Astrocyte (in vitro differentiated cells and primary cell): ENCODE measurements around the gene MEN1. TPM values are rescaled to one million over a fixed set of nuclear protein-coding genes. Genes with fewer than 3 reads are reported as not detected.

Experiments used
- DNase-seq: peaks from one replicate; pipeline ENCODE4 v3.0.0-alpha.2; 2010; ENCODE audit warnings: low read depth
- FAIRE-seq: peaks from 2 replicates; lab custom pipeline; 2011; peaks lifted over from hg19 to GRCh38; lab: Jason Lieb, UNC
- H2AFZ ChIP-seq: 2 replicates; pipeline ENCODE4 v1.6.0; 2012; ENCODE audit warnings: low read depth, low read length, inconsistent platforms
- H3K27ac ChIP-seq: 2 replicates; pipeline ENCODE4 v1.5.1; 2011; ENCODE audit warnings: low read depth, low read length, inconsistent platforms
- H3K27me3 ChIP-seq: 2 replicates; pipeline ENCODE4 v1.6.0; 2011; ENCODE audit warnings: low read length, inconsistent platforms; ENCODE audit not compliant: insufficient read depth
- H3K36me3 ChIP-seq: 2 replicates; pipeline ENCODE4 v1.5.1; 2011; ENCODE audit warnings: low read length, inconsistent platforms; ENCODE audit not compliant: insufficient read depth
- H3K4me1 ChIP-seq: 2 replicates; pipeline ENCODE4 v1.5.1; 2011; ENCODE audit warnings: low read length, inconsistent platforms; ENCODE audit not compliant: insufficient read depth
- H3K4me2 ChIP-seq: 2 replicates; pipeline ENCODE4 v1.6.0; 2012; ENCODE audit warnings: low read length, inconsistent platforms
- H3K4me3 ChIP-seq: 2 replicates; pipeline ENCODE4 v1.5.1; 2011; ENCODE audit warnings: low read depth, mild to moderate bottlenecking, low read length, inconsistent platforms; ENCODE audit not compliant: insufficient read depth
- H3K79me2 ChIP-seq: 2 replicates; pipeline ENCODE4 v1.6.0; 2012; ENCODE audit warnings: mild to moderate bottlenecking, low read length, inconsistent platforms; ENCODE audit not compliant: insufficient read depth
- H3K9ac ChIP-seq: 2 replicates; pipeline ENCODE4 v1.6.0; 2012; ENCODE audit warnings: mild to moderate bottlenecking, low read length, inconsistent platforms
- H3K9me3 ChIP-seq: 2 replicates; pipeline ENCODE4 v1.5.1; 2012; ENCODE audit warnings: low read depth, mild to moderate bottlenecking, low read length, inconsistent platforms; ENCODE audit not compliant: insufficient read depth
- H4K20me1 ChIP-seq: 2 replicates; pipeline ENCODE4 v1.6.0; 2012; ENCODE audit warnings: low read length, inconsistent platforms; ENCODE audit not compliant: insufficient read depth
- H3K27ac Mint-ChIP-seq: one replicate; pipeline ENCODE4 v1.8.0; 2021; ENCODE audit warnings: mild to moderate bottlenecking, mixed read lengths; ENCODE audit not compliant: unreplicated experiment
- H3K27me3 Mint-ChIP-seq: one replicate; pipeline ENCODE4 v1.8.0; 2021; ENCODE audit warnings: low read depth, mixed read lengths; ENCODE audit not compliant: unreplicated experiment
- H3K36me3 Mint-ChIP-seq: one replicate; pipeline ENCODE4 v1.8.0; 2021; ENCODE audit warnings: low read depth, mixed read lengths; ENCODE audit not compliant: unreplicated experiment
- H3K4me1 Mint-ChIP-seq: one replicate; pipeline ENCODE4 v1.8.0; 2021; ENCODE audit warnings: low read depth, mixed read lengths; ENCODE audit not compliant: unreplicated experiment
- H3K4me3 Mint-ChIP-seq: one replicate; pipeline ENCODE4 v1.8.0; 2021; ENCODE audit warnings: mild to moderate bottlenecking, moderate library complexity, mixed read lengths; ENCODE audit not compliant: unreplicated experiment
- H3K9me3 Mint-ChIP-seq: one replicate; pipeline ENCODE4 v1.8.0; 2021; ENCODE audit warnings: mild to moderate bottlenecking, mixed read lengths; ENCODE audit not compliant: unreplicated experiment
- CTCF ChIP-seq: IDR thresholded peaks from 2 replicates; pipeline ENCODE4 v1.5.1; 2011; ENCODE audit warnings: low read depth, mild to moderate bottlenecking, inconsistent platforms, low read length, moderate library complexity; ENCODE audit not compliant: insufficient read depth
- EZH2 ChIP-seq: IDR thresholded peaks from 2 replicates; pipeline ENCODE4 v1.6.1; 2012; ENCODE audit warnings: mild to moderate bottlenecking, low read length, inconsistent platforms; ENCODE audit not compliant: insufficient read depth
- total RNA-seq: library from RNA; stranded (reverse); gene quantifications from 2 replicates; pipeline ENCODE4 v1.2.1, GENCODE V29; 2021

MEN1 gene
- total RNA-seq, 1 donor from 2014 or later: 26.0 TPM

- no peak overlapping the region for H2AFZ ChIP-seq
- H3K79me2 ChIP-seq: peaks cover 81% of the 10 kb centered on the region
- Mint-ChIP-seq H3K27me3 (no peaks in the 10 kb centered on the region), H3K36me3 (peaks cover 6% of the 10 kb centered on the region), H3K27ac (no peak overlapping the region), H3K4me1 (peaks cover 20% of the 10 kb centered on the region), H3K9me3 (no peaks in the 10 kb centered on the region), H3K4me3 (no peak overlapping the region)
- H4K20me1 ChIP-seq: peaks cover 84% of the 10 kb centered on the region
- H3K4me1 ChIP-seq: peaks cover 13% of the 10 kb centered on the region
- DNase-seq (no peak), FAIRE-seq (no peak)
- no peaks in the 10 kb centered on the region for H3K9me3 ChIP-seq
- no peak overlapping the region for H3K27ac ChIP-seq
- no peak overlapping the region for H3K4me2 ChIP-seq
- no peak for TF ChIP-seq CTCF
- no peak for TF ChIP-seq EZH2
- peaks cover 73% of the 10 kb centered on the region for H3K36me3 ChIP-seq
- H3K27me3 ChIP-seq: no peaks in the 10 kb centered on the region
- no peak overlapping the region for H3K4me3 ChIP-seq
- H3K9ac ChIP-seq: no peak overlapping the region
Measured at GRCh38 chr11:64774144-64774543, 36.2 kb downstream of the MEN1 start.

GRCh38 chr11:64772303-64773018 lies 37.9 kb downstream of the MEN1 start:
- no peaks in the 10 kb centered on the region for H3K27me3 ChIP-seq
- no peak overlapping the region for H3K4me3 ChIP-seq
- TF ChIP-seq CTCF (no peak), EZH2 (no peak)
- FAIRE-seq (no peak), DNase-seq (no peak)
- no peaks in the 10 kb centered on the region for H3K9me3 Mint-ChIP-seq
- peaks cover 20% of the 10 kb centered on the region for H3K4me1 Mint-ChIP-seq
- no peak overlapping the region for H3K27ac ChIP-seq
- H3K27ac Mint-ChIP-seq: no peak overlapping the region
- peaks cover 89% of the 10 kb centered on the region for H3K36me3 ChIP-seq
- no peaks in the 10 kb centered on the region for H3K27me3 Mint-ChIP-seq
- H3K4me3 Mint-ChIP-seq: no peak overlapping the region
- H3K4me2 ChIP-seq: no peak overlapping the region
- peaks cover 100% of the 10 kb centered on the region for H4K20me1 ChIP-seq
- H3K9ac ChIP-seq: no peak overlapping the region
- peaks cover 13% of the 10 kb centered on the region for H3K4me1 ChIP-seq
- H3K9me3 ChIP-seq: no peaks in the 10 kb centered on the region
- H3K79me2 ChIP-seq: peaks cover 90% of the 10 kb centered on the region
- peaks cover 10% of the 10 kb centered on the region for H3K36me3 Mint-ChIP-seq
- H2AFZ ChIP-seq: no peak overlapping the region

- Histone ChIP-seq H3K9ac (no peak overlapping the region), H3K9me3 (no peaks in the 10 kb centered on the region), H2AFZ (no peak overlapping the region), H3K4me1 (peaks cover 10% of the 10 kb centered on the region), H4K20me1 (peaks cover 100% of the 10 kb centered on the region), H3K79me2 (peaks cover 90% of the 10 kb centered on the region), H3K4me3 (no peak overlapping the region), H3K27me3 (no peaks in the 10 kb centered on the region), H3K36me3 (peaks cover 93% of the 10 kb centered on the region), H3K4me2 (no peak overlapping the region), H3K27ac (no peak overlapping the region)
- Mint-ChIP-seq H3K4me3 (no peak overlapping the region), H3K4me1 (peaks cover 20% of the 10 kb centered on the region), H3K36me3 (peaks cover 9% of the 10 kb centered on the region), H3K9me3 (no peaks in the 10 kb centered on the region), H3K27me3 (no peaks in the 10 kb centered on the region), H3K27ac (no peak overlapping the region)
- FAIRE-seq (no peak), DNase-seq (no peak)
- TF ChIP-seq EZH2 (no peak), CTCF (no peak)
Measured at GRCh38 chr11:64771861-64772260, 38.5 kb downstream of the MEN1 start.
